OCI-M2 (cell line): ENCODE measurements around the gene OR11H6.
"Not testable (repeated sequence)": the region's sequence is repeated elsewhere in the genome, so short reads cannot be mapped to it uniquely, and the experiment has no call there.

Experiments used
- DNase-seq: peaks from one replicate; lab custom pipeline; 2025; ENCODE audit not compliant: unreplicated experiment; lab: John Stamatoyannopoulos, UW

OR11H6 gene

GRCh38 chr14:20262642-20263128 lies 39.2 kb downstream of the OR11H6 start:
- DNase-seq = no peak

GRCh38 chr14:20264361-20264760 lies 40.9 kb downstream of the OR11H6 start:
- not testable (repeated sequence) for DNase-seq

GRCh38 chr14:20274062-20274461 lies 50.6 kb downstream of the OR11H6 start:
- DNase-seq = no peak
